Panc1 (cell line): ENCODE measurements around the gene CEBPE. TPM values are rescaled to one million over a fixed set of nuclear protein-coding genes. Genes with fewer than 3 reads are reported as not detected.

Experiments
- ATAC-seq: fragments of 200-7000 bp; cut with Tn5 transposase; 2 replicates; pipeline ENCODE4 v1.9.1; 2020; ENCODE audit warnings: mild to moderate bottlenecking, moderate library complexity
- BruUV-seq: library from RNA; stranded (reverse); fragments of 400-500 nt; replicated peaks from 2 replicates; lab custom pipeline; 2021; lab: Mats Ljungman, UMichigan
- CTCF ChIA-PET: fragments of 300-600 bp; sonication (Branson Sonifier 250); formaldehyde crosslinking; loops from one replicate; lab custom pipeline; 2022; ENCODE audit warnings: antibody characterized with exemption; lab: Charles Lee
- POLR2A ChIA-PET: fragments of 300-600 bp; sonication (Branson Sonifier 250); formaldehyde crosslinking; loops from one replicate; lab custom pipeline; 2022; ENCODE audit warnings: antibody characterized with exemption; lab: Charles Lee
- DNase-seq: peaks from one replicate; pipeline ENCODE4 v3.0.0-alpha.2; 2010; ENCODE audit warnings: low read depth, low spot score
- H3K27ac ChIP-seq: 2 replicates; pipeline ENCODE4 v1.5.1; 2011; ENCODE audit warnings: mild to moderate bottlenecking, low read length, inconsistent platforms
- H3K27me3 ChIP-seq: fragments of 200-500 bp; sonication (Bioruptor generic); 2 replicates; pipeline ENCODE4 v1.6.0; 2014; ENCODE audit warnings: low read length, inconsistent platforms; ENCODE audit not compliant: control insufficient read depth, insufficient read depth
- H3K36me3 ChIP-seq: fragments of 200-500 bp; sonication (Bioruptor generic); 2 replicates; pipeline ENCODE4 v1.5.1; 2014; ENCODE audit warnings: inconsistent platforms, mild to moderate bottlenecking, low read length, moderate library complexity; ENCODE audit not compliant: control insufficient read depth, insufficient read depth
- H3K4me1 ChIP-seq: 2 replicates; pipeline ENCODE4 v1.5.1; 2011; ENCODE audit warnings: inconsistent platforms, mild to moderate bottlenecking, low read length, moderate library complexity; ENCODE audit not compliant: control insufficient read depth, insufficient read depth
- H3K4me3 ChIP-seq, 2 experiments: 2 replicates each; pipeline ENCODE4 v1.5.1; 2011 to 2012; ENCODE audit warnings: low read depth in 2 of 2, low read length in 2 of 2, mild to moderate bottlenecking in 2 of 2, inconsistent platforms in 1 of 2, moderate library complexity in 1 of 2
- H3K9me3 ChIP-seq: fragments of 200-500 bp; sonication (Bioruptor generic); 2 replicates; pipeline ENCODE4 v1.5.1; 2014; ENCODE audit warnings: low read depth, mild to moderate bottlenecking, inconsistent platforms, low read length, moderate library complexity; ENCODE audit not compliant: control insufficient read depth, insufficient read depth
- CTCF ChIP-seq: fragments of 450-650 bp; IDR thresholded peaks from 2 replicates; pipeline ENCODE4 v1.5.1; 2017; ENCODE audit warnings: mild to moderate bottlenecking
- POLR2AphosphoS5 ChIP-seq: IDR thresholded peaks from 2 replicates; pipeline ENCODE4 v1.6.1; 2012; ENCODE audit warnings: mild to moderate bottlenecking, low read depth, low read length, moderate library complexity
- REST ChIP-seq, 2 experiments: IDR thresholded peaks; 2 replicates each; pipeline ENCODE4 v1.6.1; 2011 to 2012; ENCODE audit warnings: low read depth in 2 of 2, control low read depth in 1 of 2, low read length in 1 of 2, mild to moderate bottlenecking in 1 of 2, moderate library complexity in 1 of 2; ENCODE audit not compliant: insufficient read depth in 1 of 2
- SIN3A ChIP-seq: IDR thresholded peaks from 2 replicates; pipeline ENCODE4 v1.6.1; 2012; ENCODE audit warnings: low read depth, mild to moderate bottlenecking, low read length, moderate library complexity, borderline replicate concordance; ENCODE audit not compliant: insufficient read depth
- TCF7L2 ChIP-seq: IDR thresholded peaks from 2 replicates; pipeline ENCODE4 v1.6.1; 2011; ENCODE audit warnings: mild to moderate bottlenecking, low read depth, low read length, inconsistent platforms
- in situ Hi-C: cut with HindIII; loops from 2 replicates; pipeline ENCODE4 v1.10.0; 2016; ENCODE audit warnings: low sequenced_read_pairs, low pct_unique_long_range_greater_than_20kb
- intact Hi-C: fragments of 100-400 bp; cut with micrococcal nuclease; formaldehyde crosslinking; loops from one replicate; pipeline ENCODE4 v1.10.0; 2022; ENCODE audit not compliant: unreplicated experiment
- total RNA-seq: library from RNA; stranded (reverse); gene quantifications from one replicate; pipeline ENCODE4 v1.2.1, GENCODE V29; 2021; ENCODE audit not compliant: unreplicated experiment

Gene CEBPE
- total RNA-seq, 1 experiment from 2014 or later = not detected

GRCh38 chr14:23104591-23105347 is 14.3 kb downstream of the CEBPE start, which contains the start of gene CIROP:
TSS of gene CIROP (minus strand) at chr14:23104989. CDS start at chr14:23104920, 69 bp downstream.
- H3K27me3 ChIP-seq = no peaks in the 10 kb centered on the region; the same call in 1 of the 2 replicates
- in situ Hi-C loops (no loop called here), intact Hi-C loops (no loop called here)
- no peak within 1 kb of the TSS for H3K27ac ChIP-seq
- no peaks in the 10 kb centered on the region for H3K9me3 ChIP-seq
- ChIA-PET POLR2A (no interaction called here), CTCF (interaction anchor here (1.0 kb wide), 1 partner anchor 118 kb away, joined by 3 read pairs; no protein-coding TSS in a partner anchor)
- no peak for DNase-seq
- ATAC-seq = no peak
- BruUV-seq = no TSS peak
- no peaks in the 10 kb centered on the region for H3K4me1 ChIP-seq
- no peaks in the 10 kb centered on the region for H3K36me3 ChIP-seq
- no peak within 1 kb of the TSS for H3K4me3 ChIP-seq
- no peak for TF ChIP-seq TCF7L2
- no peak for TF ChIP-seq CTCF
- TF ChIP-seq SIN3A = no peak
- TF ChIP-seq POLR2AphosphoS5 = no peak
- no peak for TF ChIP-seq REST (IDR thresholded peaks at IDR 0.05; ENCODE audit: insufficient read depth in 1 of 2, low read depth in 2 of 2, low read length in 1 of 2)

GRCh38 chr14:23104070-23104590 is 14.9 kb downstream of the CEBPE start:
- Histone ChIP-seq H3K4me1 (no peaks in the 10 kb centered on the region), H3K27me3 (no peaks in the 10 kb centered on the region), H3K4me3 (no peak overlapping the region), H3K36me3 (no peaks in the 10 kb centered on the region), H3K9me3 (no peaks in the 10 kb centered on the region), H3K27ac (no peak overlapping the region)
- BruUV-seq = no TSS peak
- TF ChIP-seq TCF7L2 = no peak
- TF ChIP-seq REST (IDR thresholded peaks at IDR 0.05; ENCODE audit: insufficient read depth in 1 of 2, low read depth in 2 of 2, low read length in 1 of 2) = no peak
- TF ChIP-seq SIN3A = no peak
- no peak for TF ChIP-seq POLR2AphosphoS5
- no peak for TF ChIP-seq CTCF
- ChIA-PET CTCF (interaction anchor here (1.0 kb wide), 1 partner anchor 118 kb away, joined by 3 read pairs; no protein-coding TSS in a partner anchor), POLR2A (no interaction called here)
- DNase-seq (no peak), ATAC-seq (no peak)
- intact Hi-C loops = no loop called here
- in situ Hi-C loops = no loop called here
